DMS153 treated with DMSO at 0.1 percent for 48 hours (cell line): ENCODE data around the gene COTL1.

Source experiments
- DNase-seq: peaks from one replicate; lab custom pipeline; 2025; ENCODE audit not compliant: unreplicated experiment; lab: John Stamatoyannopoulos, UW

The COTL1 gene

DNA sequence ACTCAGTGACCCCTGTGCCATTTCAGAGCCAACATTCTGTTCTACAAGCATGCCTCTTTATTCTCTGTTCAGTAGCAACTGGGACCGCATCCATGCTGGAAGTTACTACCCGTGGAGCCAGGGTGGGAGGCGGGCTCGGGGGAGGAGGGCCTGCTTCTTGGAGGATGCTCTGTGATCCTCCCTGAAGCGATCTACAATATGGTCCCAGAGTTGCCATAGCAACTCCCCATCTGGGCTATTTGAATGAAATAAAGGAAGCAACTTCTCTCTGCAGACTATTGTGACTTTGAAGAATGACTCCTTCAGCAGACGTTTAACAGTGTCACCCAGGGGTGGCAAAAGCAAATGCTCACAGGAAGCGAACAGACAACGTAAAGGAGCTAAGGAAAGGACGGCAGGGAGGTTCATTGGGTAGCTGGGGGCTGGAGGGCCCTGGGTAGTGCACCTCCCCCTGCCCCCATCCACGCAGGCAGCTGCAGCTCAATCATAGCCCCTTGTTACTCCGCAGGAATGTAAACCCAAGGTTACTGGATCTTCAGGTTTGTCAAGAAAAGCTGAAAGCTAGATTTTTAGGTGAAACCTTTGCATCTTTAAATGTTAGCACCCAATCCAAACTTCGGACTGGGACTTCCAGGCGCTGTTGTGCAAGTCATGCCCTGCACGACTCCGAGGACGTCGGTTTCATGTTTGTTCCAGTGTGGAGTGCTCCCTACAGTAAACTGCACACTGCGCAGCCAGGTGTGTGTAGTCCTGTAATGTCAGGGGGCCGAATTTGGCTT is 62.3 kb downstream of the COTL1 start:
- no peak for DNase-seq

DNA sequence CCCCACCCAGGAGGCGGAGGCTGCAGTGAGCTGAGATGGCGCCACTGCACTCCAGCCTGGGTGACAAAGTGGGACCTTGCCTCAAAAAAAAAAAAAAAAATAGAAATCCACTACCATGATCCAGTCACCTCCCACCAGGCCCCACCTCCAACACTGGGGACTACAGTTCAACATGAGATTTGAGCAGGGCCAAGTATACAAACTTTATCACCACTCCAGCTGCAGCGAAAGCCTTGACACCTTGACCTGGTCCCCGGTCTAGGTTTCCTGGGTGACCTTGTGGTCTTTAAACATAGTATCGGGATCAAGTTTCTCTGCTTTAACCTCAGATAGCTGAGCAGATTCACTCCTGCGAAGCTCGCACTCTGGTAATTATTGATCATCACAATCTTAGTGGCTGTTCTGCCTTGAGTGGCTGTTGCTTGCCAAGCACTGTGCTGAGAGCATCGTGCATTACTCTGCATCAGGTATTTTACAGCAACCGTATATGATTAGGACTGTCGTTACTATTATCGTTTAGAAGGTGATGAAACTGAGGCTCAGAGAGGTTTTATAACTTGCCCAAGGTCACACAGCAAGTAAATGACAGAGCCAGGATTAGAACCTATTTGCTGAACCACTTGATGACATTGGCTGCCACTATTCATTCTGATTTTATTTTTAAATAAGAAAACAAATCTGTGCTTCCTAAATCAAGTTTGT is 63.1 kb downstream of the COTL1 start:
- no peak for DNase-seq

DNA sequence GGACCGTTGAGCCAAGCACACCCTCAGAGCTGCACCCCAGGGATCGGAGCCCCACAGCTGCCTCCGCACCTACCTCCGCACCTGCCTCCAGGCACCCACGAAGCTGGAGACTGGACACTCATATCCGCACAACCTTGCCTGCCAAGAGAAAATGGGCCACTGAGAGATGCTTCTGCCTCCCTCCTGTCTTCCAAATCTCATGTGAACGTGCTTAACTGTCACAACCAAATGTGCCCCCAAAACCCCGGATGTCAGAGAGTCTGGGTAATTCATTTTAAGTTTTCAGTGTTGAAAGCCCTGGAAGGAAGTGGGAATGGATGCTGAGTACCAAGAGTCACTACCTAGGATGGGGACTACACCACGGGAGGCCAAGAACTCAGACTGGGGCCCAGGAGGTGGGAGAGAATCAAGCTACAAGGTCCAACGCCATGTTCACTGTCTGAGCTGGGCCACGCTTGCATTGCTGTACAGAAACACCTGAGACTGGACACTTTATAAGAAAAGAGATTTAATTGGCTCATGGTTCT is 63.9 kb downstream of the COTL1 start:
- DNase-seq = no peak

DNA sequence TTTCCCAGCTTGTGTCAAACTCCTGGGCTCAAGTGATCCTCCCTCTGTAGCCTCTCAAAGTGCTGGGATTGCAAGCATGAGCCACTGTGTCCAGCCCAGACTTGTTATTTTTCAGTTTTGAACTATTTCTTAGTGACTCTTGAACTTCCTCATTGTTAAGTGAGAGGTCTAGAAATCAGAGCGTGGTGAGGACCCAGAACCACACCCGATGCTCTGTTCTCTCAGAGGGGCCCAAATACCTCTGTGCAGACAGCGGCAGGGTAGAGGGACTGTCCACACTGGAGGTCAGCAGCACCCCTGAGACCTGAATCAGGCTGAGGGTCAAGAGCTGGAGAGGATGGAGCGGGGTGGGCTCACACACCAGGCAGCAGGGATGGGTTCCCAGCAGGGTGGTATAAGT is 65.7 kb downstream of the COTL1 start:
- DNase-seq = no peak

GRCh38 chr16:84550096-84550495 is 67.8 kb downstream of the COTL1 start:
- DNase-seq = no peak

DNA sequence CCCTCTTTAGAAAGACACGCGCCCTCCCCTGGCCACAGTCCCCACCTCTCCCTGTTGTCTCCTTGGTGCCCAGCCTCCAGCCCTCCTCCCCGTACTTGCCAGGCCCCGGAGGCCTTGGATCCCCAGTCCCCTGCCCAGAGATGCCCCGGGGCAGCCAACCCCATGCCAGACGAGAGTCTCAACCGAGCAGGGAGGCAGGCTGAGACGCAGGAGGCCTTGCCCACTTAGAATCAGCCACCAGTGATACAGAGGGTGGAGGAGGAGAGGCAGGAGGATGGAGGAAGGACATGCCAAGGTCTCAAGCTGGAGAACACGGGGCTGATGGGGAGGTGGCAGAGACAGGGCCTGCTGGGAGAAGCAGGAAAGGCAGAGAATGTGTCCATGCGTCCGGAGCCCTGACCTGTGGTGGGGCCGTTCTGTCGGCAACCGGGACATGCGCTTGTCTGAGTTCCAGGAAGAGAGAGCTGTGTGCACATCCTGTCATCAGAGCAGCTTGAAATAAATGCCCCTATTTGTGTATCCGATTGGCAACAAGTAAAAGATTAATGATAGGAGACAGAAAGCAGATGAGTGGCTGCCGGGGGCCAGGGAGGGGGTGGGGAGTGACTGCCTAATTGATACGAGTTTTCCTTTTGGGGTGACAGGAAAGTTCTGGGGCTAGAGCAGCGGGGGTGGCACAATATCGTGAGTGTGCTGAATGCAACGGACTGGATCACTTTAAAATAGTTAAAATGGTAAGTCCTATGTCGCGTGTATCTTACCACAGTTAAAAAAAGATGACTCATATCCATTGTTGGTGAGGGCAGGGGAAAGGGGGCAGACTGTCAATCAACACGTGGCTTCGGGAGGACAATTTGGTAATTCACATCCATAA is 68.7 kb downstream of the COTL1 start:
- DNase-seq = no peak

DNA sequence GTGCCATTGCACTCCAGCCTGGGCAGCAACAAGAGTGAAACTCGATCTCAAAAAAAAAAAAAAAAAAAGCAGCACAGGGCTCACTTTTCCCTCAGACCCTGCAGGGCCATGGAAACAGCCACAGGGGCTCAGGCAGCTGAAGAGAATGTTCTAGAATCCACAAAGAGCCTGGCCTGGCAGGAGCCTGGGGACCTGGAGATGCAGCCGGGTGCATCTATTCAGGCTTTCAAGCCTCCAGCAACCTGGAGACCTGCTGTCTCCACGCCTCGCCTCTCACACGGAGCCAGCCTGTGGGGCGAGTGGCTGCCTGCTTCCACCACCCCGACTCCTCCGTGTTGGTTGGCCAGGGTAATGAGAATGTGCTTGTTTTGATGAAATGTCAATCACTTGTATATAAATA is 69.4 kb downstream of the COTL1 start:
- DNase-seq = no peak

DNA sequence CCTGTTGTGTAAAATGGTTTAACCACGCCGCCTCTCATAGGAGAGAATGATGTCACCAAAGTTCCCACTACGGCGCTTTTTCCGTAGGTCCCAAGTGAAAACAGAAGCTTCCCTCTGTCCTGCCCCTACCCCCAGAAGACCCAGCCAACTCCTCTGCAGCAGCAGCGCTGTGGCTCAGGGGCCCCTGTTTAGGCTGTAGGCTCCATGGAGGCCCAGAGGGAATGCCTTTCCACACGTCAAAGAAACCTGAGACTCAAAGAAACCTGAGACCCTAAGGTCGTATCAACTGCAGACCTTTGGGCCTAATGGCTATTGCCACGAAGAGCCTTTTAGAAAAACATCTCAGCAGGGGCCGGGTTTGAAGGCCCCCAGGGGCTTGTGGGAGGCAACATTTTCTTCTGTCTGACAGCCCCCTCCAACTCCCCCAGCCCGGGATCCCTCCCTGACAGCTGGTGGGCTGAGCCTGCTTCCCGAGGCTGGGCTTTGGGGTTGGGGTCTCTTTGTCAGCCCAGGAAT is 70.3 kb downstream of the COTL1 start:
- no peak for DNase-seq

- no peak for DNase-seq
Observed at GRCh38 chr16:84546669-84547545, 71.0 kb downstream of the COTL1 start.

GRCh38 chr16:84545114-84545737 is 72.7 kb downstream of the COTL1 start:
- DNase-seq = no peak

DNA sequence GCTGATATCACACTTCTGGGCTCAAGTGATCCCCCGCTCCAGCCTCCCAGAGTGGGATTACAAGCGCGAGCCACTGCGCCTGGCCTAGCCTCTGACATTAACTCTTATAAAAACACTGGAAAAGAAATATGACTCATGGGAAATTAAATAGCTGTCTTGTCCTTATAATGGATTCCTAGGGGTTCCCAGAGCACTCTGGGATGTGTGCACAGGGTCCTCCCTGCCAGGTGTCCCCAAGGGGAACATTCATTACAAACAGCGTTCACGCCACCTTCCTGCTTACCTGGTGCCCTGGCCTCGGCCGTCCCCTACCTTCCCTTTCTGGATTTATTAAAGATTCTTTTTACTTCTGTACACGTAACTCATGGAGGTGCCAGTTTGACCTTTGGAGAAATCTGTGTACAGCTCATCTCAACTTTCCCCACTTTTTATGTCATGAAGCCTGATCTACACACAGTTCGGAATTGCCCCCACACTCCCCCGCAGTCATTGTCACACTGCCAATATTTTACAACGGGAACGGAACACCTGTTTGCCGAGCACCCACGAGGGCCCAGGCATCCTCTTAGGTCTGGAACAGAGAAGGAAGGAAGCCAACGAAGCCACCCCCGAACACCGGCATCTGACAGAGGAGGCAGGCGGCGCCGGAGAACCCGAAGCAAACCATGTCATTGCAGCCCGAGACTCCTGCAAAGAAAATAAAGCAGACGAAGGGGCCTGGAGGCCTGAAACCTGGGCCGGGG is 73.7 kb downstream of the COTL1 start:
- DNase-seq = peak; percentile 85

GRCh38 chr16:84543253-84543652 is 74.6 kb downstream of the COTL1 start:
- DNase-seq = no peak

DNA sequence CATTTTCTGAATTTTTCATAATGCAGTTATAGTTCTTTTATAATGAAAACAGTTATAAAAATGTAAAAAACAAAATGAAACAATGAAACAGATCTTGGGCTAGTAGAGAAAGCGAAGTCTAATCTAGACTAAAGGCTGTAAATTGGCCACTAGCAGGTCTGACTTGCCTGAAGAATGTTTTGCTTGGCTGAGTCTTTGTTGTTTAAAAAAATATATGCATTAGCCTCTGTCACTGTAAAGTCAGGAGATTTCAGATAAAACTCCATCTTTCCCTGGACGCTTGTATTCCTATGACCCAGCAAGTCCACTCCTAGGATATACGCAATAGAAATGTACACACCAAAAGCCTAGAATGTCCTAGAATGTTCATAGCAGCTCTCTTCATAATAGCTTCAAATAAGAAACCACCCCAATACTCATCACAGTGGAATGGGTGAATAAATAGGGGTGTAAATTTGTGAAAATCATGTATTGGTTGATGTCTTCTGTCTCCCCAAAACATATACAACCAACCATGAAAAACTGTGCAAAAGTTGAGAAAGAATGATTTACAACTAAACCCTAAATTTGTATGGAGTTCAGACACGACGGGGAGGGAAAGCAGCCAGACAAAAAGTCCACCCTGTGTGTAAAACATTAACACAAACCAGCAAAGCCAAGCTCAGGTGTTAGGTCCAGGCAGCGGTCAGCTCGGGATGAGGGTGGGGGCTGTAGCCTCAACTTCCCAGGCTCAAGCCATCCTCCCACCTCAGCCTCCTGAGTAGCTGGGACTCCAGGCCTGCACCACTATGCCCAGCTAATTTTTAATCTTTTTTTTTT is 75.7 kb downstream of the COTL1 start:
- no peak for DNase-seq

GRCh38 chr16:84540194-84540593 is 77.7 kb downstream of the COTL1 start:
- no peak for DNase-seq

GRCh38 chr16:84538222-84538840 is 79.5 kb downstream of the COTL1 start:
- no peak for DNase-seq

DNA sequence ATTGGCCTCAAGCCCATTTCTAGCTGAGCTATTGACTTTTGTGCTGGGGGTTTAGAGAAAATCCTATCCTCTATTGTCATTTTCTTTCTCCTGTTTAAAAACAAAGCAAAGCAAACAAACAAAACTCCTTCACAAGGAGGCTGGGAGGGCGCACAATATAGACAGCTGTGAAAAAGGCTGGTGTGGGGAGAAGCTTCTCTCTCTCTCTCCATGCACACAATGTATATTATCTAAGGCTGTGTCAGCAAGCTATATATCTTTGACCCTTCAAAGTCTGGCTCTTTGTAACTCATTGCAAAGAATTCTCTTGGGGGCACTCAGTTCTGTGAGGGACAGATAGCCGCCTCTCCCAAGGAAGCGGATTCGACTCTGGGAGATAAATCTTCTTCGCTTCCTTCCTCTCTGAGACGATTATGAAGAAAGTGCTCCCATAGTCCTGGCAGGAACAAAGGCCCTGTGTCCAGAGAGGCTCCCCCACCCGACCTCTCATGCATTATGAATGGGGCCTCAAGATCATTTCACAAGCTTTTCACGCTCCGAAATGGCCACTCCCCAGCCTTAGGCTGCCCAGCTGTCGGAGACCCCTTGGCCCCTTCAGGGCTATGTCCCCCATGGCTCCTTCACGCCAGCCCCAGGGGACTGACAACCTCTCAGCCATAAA is 80.3 kb downstream of the COTL1 start:
- no peak for DNase-seq

DNA sequence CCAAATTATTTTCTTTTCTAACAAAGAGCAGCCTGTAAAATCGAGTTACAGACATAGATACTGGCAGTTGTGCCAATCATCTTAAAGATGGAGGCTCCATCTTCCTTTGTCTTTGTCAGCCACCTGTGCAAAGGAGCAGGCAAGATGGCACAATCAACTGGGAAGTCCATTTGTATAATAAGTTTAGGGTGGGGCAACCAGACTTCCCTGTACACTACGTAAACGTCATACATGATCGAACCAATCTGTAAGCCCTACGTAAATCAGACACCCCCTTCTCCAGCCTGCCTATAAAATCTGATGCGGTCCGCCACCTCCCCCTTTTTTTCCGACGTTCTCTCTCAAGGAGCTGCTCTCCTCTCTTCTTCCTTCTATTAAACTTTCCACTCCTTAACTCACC is 82.0 kb downstream of the COTL1 start:
- DNase-seq = no peak
